ENCODE measurements around the gene NUBP2. TPM values are rescaled to one million over a fixed set of nuclear protein-coding genes. Genes with fewer than 3 reads are reported as not detected.
"Not testable (repeated sequence)": the region's sequence is repeated elsewhere in the genome, so short reads cannot be mapped to it uniquely, and the experiment has no call there.

NUBP2 gene
- total and polyA plus RNA-seq, 2 donors (not counting 3 experiments of a cell fraction or from before 2014, with no cell fraction given) = 55.0 to 69.6 TPM

DNA sequence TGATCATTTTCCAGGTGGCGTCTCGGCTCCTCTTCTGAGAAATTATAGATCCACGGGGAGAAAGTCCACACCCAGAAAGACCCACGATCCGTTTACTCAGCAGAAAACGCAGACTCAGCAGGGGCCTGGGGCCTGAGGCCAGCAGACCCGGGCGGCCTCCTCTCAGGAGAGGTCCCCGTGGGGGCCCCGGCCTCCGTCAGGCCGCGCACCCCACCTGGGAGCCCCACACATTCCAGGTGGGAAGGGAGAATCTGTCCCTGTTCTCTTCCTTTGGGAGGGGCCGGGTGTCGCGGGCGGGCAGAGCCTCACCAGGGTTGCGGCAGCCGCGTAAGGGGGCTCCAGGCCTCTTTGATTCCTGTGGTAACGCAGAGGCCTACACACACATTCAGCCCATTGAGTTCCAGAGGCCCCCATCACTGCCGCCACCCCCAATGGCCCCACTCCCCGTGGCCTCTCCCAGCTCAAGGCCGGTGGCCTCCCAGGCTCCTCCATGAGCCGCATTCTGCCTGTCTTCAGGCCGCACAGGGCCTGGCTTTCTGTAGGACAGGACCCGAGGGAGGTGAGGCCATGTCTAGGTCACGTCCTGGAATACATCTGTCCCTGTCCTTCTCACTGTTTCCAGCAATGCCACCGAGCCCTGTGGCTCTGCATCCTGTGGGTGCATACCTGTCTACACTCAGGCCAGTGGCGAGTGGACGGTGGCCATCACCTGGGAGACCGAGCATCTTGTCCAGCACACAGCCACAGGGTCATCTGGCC lies 12.3 kb downstream of the NUBP2 start:
- ChIA-PET CTCF (interaction anchor here (0.7 kb wide), 1 partner anchor 172 kb away, joined by 3 read pairs; the partner anchor contains the start of gene RNF151), POLR2A (no interaction called here)
- Histone ChIP-seq H3K79me2 (ENCODE audit: control insufficient read depth, insufficient read depth, low read length) (no peaks in the 10 kb centered on the region), H3K4me3 (replicated peaks in 1 of 3; ENCODE audit: insufficient read depth in 1 of 3, low read depth in 1 of 3, low read length in 3 of 3) (no peak overlapping the region), H4K20me1 (replicated peaks; ENCODE audit: control insufficient read depth, extremely low read depth, insufficient read depth, low read length) (no peaks in the 10 kb centered on the region), H3K9me1 (replicated peaks; ENCODE audit: control insufficient read depth, extremely low read depth, insufficient read depth, low read length) (no peaks in the 10 kb centered on the region), H2AFZ (ENCODE audit: low read depth, low read length) (no peak overlapping the region), H3K27ac (ENCODE audit: insufficient read depth, low read depth, low read length) (no peak overlapping the region), H3K4me2 (ENCODE audit: insufficient read depth, low read length) (no peak overlapping the region), H3K4me1 (ENCODE audit: control insufficient read depth, extremely low read depth, insufficient read depth, low read length) (no peaks in the 10 kb centered on the region), H3K36me3 (ENCODE audit: control insufficient read depth in 2 of 2, extremely low read depth in 1 of 2, insufficient read depth in 2 of 2, low read length in 2 of 2) (no peaks in the 10 kb centered on the region), H3K9ac (replicated peaks; ENCODE audit: extremely low read depth, insufficient read depth, low read length) (no peak overlapping the region), H3K9me3 (replicated peaks; ENCODE audit: control insufficient read depth, insufficient read depth, low read length) (no peaks in the 10 kb centered on the region), H3K27me3 (ENCODE audit: control insufficient read depth in 2 of 2, insufficient read depth in 2 of 2, low read length in 2 of 2) (no peaks in the 10 kb centered on the region)
- TF ChIP-seq GATA2 (IDR thresholded peaks at IDR 0.05; ENCODE audit: insufficient read depth, insufficient read length, low read depth, low read length) = no peak
- FAIRE-seq (no peak), DNase-seq (ENCODE audit: low read depth, low spot score) (no peak)
- intact Hi-C loops (cut with micrococcal nuclease) (no loop called here), dilution Hi-C loops (cut with MboI; ENCODE audit: extremely low pct_ligation_motif_present, low sequenced_read_pairs) (no loop called here)
- BruUV-seq (replicated peaks) = no TSS peak

DNA sequence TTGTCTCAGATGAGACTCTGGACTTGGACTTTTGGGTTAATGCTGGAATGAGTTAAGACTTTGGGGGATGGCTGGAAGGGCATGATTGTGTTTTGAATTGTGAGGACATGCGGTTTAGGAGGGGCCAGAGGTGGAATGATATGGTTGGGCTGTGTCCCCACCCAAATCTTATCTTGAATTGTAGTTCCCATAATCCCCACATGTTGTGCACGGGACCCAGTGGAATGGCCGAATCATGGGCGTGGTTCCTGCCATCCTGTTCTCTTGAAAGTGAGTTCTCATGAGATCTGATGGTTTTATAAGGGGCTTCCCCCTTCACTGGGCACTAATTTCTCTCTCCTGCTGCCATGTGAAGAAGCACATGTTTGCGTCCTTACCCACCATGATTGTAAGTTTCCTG lies 16.5 kb downstream of the NUBP2 start:
- H4K20me1 ChIP-seq (replicated peaks; ENCODE audit: control insufficient read depth, extremely low read depth, insufficient read depth, low read length); H3K4me2 ChIP-seq (ENCODE audit: insufficient read depth, low read length); H3K9me3 ChIP-seq (replicated peaks; ENCODE audit: control insufficient read depth, insufficient read depth, low read length); H3K79me2 ChIP-seq (ENCODE audit: control insufficient read depth, insufficient read depth, low read length); H2AFZ ChIP-seq (ENCODE audit: low read depth, low read length); FAIRE-seq; H3K27me3 ChIP-seq (ENCODE audit: control insufficient read depth in 2 of 2, insufficient read depth in 2 of 2, low read length in 2 of 2); H3K4me3 ChIP-seq (replicated peaks in 1 of 3; ENCODE audit: insufficient read depth in 1 of 3, low read depth in 1 of 3, low read length in 3 of 3); POLR2A ChIA-PET; H3K9ac ChIP-seq (replicated peaks; ENCODE audit: extremely low read depth, insufficient read depth, low read length); dilution Hi-C loops (cut with MboI; ENCODE audit: extremely low pct_ligation_motif_present, low sequenced_read_pairs); H3K27ac ChIP-seq (ENCODE audit: insufficient read depth, low read depth, low read length); DNase-seq (ENCODE audit: low read depth, low spot score); CTCF ChIA-PET; H3K36me3 ChIP-seq (ENCODE audit: control insufficient read depth in 2 of 2, extremely low read depth in 1 of 2, insufficient read depth in 2 of 2, low read length in 2 of 2); BruUV-seq (replicated peaks); H3K9me1 ChIP-seq (replicated peaks; ENCODE audit: control insufficient read depth, extremely low read depth, insufficient read depth, low read length); H3K4me1 ChIP-seq (ENCODE audit: control insufficient read depth, extremely low read depth, insufficient read depth, low read length); intact Hi-C loops (cut with micrococcal nuclease): not testable (repeated sequence)
